ENCODE measurements around the gene CEP126.

- TF ChIP-seq, protein P1, sequence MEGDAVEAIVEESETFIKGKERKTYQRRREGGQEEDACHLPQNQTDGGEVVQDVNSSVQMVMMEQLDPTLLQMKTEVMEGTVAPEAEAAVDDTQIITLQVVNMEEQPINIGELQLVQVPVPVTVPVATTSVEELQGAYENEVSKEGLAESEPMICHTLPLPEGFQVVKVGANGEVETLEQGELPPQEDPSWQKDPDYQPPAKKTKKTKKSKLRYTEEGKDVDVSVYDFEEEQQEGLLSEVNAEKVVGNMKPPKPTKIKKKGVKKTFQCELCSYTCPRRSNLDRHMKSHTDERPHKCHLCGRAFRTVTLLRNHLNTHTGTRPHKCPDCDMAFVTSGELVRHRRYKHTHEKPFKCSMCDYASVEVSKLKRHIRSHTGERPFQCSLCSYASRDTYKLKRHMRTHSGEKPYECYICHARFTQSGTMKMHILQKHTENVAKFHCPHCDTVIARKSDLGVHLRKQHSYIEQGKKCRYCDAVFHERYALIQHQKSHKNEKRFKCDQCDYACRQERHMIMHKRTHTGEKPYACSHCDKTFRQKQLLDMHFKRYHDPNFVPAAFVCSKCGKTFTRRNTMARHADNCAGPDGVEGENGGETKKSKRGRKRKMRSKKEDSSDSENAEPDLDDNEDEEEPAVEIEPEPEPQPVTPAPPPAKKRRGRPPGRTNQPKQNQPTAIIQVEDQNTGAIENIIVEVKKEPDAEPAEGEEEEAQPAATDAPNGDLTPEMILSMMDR (IDR thresholded peaks at IDR 0.05): no peak
- TF ChIP-seq POLR2A (IDR thresholded peaks at IDR 0.05): no peak
Measured at GRCh38 chr11:102010776-102011494, 96.1 kb downstream of the CEP126 start.
